ENCODE measurements around the gene VAT1.

Gene VAT1

DNA sequence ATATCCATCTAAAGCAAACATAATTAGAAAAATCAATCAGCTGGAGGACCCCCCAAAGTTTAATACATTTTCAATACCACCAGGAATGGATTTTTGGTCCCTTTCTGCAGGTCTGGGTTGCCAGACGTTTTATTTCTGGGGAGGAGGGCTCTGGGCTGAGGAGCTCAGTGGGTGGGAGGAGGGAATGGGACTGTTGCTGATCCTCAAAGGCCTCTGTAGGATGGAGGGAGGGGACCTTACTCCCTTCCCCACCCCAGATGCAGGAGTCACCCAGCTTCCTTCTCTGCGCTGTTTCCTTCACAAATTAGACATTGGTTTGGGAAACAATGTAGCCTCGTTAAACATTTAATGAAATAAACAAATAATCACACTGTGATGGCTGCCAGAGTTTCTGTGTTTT lies 9.5 kb upstream of the VAT1 start:
- H3K27ac ChIP-seq (ENCODE audit: low read length), result no peak overlapping the region
- no peak overlapping the region for H2AFZ ChIP-seq (ENCODE audit: low read depth, low read length)
- no peak overlapping the region for H3K9ac ChIP-seq (ENCODE audit: low read depth, low read length)
- H4K20me1 ChIP-seq (ENCODE audit: insufficient read depth, low read length), result no peaks in the 10 kb centered on the region
- H3K79me2 ChIP-seq (ENCODE audit: insufficient read depth, low read length), result no peaks in the 10 kb centered on the region
- no peaks in the 10 kb centered on the region for H3K9me3 ChIP-seq (ENCODE audit: insufficient read depth, low read length, severe bottlenecking)
- no peaks in the 10 kb centered on the region for H3K36me3 ChIP-seq (ENCODE audit: insufficient read depth, low read length)
- TF ChIP-seq EZH2 (IDR thresholded peaks at IDR 0.05; ENCODE audit: borderline replicate concordance, low read depth, low read length, severe bottlenecking), result no peak
- TF ChIP-seq, protein P1, sequence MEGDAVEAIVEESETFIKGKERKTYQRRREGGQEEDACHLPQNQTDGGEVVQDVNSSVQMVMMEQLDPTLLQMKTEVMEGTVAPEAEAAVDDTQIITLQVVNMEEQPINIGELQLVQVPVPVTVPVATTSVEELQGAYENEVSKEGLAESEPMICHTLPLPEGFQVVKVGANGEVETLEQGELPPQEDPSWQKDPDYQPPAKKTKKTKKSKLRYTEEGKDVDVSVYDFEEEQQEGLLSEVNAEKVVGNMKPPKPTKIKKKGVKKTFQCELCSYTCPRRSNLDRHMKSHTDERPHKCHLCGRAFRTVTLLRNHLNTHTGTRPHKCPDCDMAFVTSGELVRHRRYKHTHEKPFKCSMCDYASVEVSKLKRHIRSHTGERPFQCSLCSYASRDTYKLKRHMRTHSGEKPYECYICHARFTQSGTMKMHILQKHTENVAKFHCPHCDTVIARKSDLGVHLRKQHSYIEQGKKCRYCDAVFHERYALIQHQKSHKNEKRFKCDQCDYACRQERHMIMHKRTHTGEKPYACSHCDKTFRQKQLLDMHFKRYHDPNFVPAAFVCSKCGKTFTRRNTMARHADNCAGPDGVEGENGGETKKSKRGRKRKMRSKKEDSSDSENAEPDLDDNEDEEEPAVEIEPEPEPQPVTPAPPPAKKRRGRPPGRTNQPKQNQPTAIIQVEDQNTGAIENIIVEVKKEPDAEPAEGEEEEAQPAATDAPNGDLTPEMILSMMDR (IDR thresholded peaks at IDR 0.05; ENCODE audit: borderline replicate concordance, extremely low read depth, low read length, poor library complexity, severe bottlenecking), result no peak
- H3K4me3 ChIP-seq (ENCODE audit: low read depth in 1 of 2, low read length in 2 of 2), result no peak overlapping the region
- H3K4me1 ChIP-seq (ENCODE audit: insufficient read depth, low read length), result no peaks in the 10 kb centered on the region
- H3K27me3 ChIP-seq (ENCODE audit: insufficient read depth, low read length, poor library complexity), result no peaks in the 10 kb centered on the region
- H3K4me2 ChIP-seq (ENCODE audit: insufficient read depth, low read length), result no peak overlapping the region
- DNase-seq, result no peak
- ATAC-seq (ENCODE audit: insufficient read depth, low read depth), result no peak

DNA sequence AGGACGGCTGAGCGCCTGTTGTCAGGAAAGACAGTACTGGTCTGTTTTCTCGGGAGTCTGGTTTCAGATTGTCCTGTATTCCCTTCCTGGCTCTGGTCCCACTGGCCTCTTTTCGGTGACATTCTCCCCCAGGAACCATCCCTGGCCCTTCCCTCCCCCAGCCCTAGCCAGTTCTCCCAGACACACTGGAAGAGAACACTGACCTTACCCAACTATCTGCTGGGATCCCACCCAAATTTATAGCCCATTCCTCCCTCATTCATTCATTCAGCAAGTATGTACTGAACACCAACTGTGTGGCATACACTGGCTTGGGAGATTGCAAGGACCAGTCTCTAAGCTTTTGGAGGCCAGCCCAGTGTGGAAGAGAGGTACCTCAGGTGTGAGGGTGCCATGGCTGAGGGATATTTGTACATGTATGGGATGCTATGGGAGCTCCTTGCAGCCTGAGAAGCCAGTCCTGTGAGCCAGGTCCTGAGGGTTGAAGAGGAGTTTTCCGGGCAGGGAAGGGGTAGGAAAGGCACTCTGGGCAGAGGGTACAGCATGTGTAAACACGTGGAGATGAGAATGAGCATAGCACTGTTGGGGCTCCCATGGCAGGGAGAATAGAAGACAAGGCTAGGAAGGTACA lies 8.1 kb upstream of the VAT1 start:
- Histone ChIP-seq H3K27ac (ENCODE audit: low read length) (no peak overlapping the region), H3K4me2 (ENCODE audit: insufficient read depth, low read length) (no peak overlapping the region), H3K4me1 (ENCODE audit: insufficient read depth, low read length) (peaks cover 3% of the 10 kb centered on the region; the same call in 1 of the 2 replicates), H3K4me3 (ENCODE audit: low read depth in 1 of 2, low read length in 2 of 2) (no peak overlapping the region), H3K9ac (ENCODE audit: low read depth, low read length) (no peak overlapping the region), H4K20me1 (ENCODE audit: insufficient read depth, low read length) (no peaks in the 10 kb centered on the region), H3K36me3 (ENCODE audit: insufficient read depth, low read length) (no peaks in the 10 kb centered on the region), H2AFZ (ENCODE audit: low read depth, low read length) (no peak overlapping the region), H3K79me2 (ENCODE audit: insufficient read depth, low read length) (no peaks in the 10 kb centered on the region), H3K27me3 (ENCODE audit: insufficient read depth, low read length, poor library complexity) (no peaks in the 10 kb centered on the region), H3K9me3 (ENCODE audit: insufficient read depth, low read length, severe bottlenecking) (no peaks in the 10 kb centered on the region)
- ATAC-seq (ENCODE audit: insufficient read depth, low read depth) (no peak), DNase-seq (no peak)
- TF ChIP-seq, protein P1 (IDR thresholded peaks at IDR 0.05; ENCODE audit: borderline replicate concordance, extremely low read depth, low read length, poor library complexity, severe bottlenecking), result no peak
- no peak for TF ChIP-seq EZH2 (IDR thresholded peaks at IDR 0.05; ENCODE audit: borderline replicate concordance, low read depth, low read length, severe bottlenecking)

DNA sequence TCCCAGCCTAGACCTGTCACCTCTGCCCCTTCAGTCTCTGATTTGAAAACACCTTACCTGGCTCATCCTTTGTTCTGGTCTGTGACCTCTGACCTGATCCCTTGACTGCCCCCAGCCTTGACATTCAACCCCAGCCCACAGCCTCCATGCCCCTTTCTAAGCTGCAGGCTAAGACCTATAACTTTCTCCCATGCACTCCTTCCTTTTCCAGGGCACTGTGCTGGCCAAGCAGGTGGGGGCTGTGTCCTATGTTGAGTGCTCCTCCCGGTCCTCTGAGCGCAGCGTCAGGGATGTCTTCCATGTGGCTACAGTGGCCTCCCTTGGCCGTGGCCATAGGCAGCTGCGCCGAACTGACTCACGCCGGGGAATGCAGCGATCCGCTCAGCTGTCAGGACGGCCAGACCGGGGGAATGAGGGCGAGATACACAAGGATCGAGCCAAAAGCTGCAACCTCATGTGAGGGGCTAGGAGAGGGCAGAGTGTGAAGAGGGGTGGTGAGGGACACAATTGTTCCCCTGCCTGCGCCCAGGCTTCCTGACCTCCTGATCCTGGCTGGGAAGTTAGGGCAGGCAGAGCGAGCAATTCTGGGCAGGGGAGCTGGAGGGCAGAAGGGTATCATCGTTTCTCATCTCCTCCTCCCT lies 6.2 kb upstream of the VAT1 start:
- DNase-seq, result no peak
- H4K20me1 ChIP-seq (ENCODE audit: insufficient read depth, low read length), result no peaks in the 10 kb centered on the region
- H3K9ac ChIP-seq (ENCODE audit: low read depth, low read length), result no peak overlapping the region
- peaks cover 12% of the 10 kb centered on the region for H3K4me1 ChIP-seq (ENCODE audit: insufficient read depth, low read length)
- H3K9me3 ChIP-seq (ENCODE audit: insufficient read depth, low read length, severe bottlenecking), result no peaks in the 10 kb centered on the region
- no peaks in the 10 kb centered on the region for H3K36me3 ChIP-seq (ENCODE audit: insufficient read depth, low read length)
- H3K79me2 ChIP-seq (ENCODE audit: insufficient read depth, low read length), result no peaks in the 10 kb centered on the region
- ATAC-seq (ENCODE audit: insufficient read depth, low read depth), result no peak
- H3K4me3 ChIP-seq (ENCODE audit: low read depth in 1 of 2, low read length in 2 of 2), result no peak overlapping the region
- no peak overlapping the region for H3K27ac ChIP-seq (ENCODE audit: low read length)
- TF ChIP-seq EZH2 (IDR thresholded peaks at IDR 0.05; ENCODE audit: borderline replicate concordance, low read depth, low read length, severe bottlenecking), result no peak
- TF ChIP-seq, protein P1 (IDR thresholded peaks at IDR 0.05; ENCODE audit: borderline replicate concordance, extremely low read depth, low read length, poor library complexity, severe bottlenecking), result no peak
- H3K4me2 ChIP-seq (ENCODE audit: insufficient read depth, low read length), result no peak overlapping the region
- no peaks in the 10 kb centered on the region for H3K27me3 ChIP-seq (ENCODE audit: insufficient read depth, low read length, poor library complexity)
- no peak overlapping the region for H2AFZ ChIP-seq (ENCODE audit: low read depth, low read length)
